Measurements from ENCODE around the gene CD151.
A peak's percentile ranks its signal among the peaks of the same experiment; 100 is the strongest.

DNA sequence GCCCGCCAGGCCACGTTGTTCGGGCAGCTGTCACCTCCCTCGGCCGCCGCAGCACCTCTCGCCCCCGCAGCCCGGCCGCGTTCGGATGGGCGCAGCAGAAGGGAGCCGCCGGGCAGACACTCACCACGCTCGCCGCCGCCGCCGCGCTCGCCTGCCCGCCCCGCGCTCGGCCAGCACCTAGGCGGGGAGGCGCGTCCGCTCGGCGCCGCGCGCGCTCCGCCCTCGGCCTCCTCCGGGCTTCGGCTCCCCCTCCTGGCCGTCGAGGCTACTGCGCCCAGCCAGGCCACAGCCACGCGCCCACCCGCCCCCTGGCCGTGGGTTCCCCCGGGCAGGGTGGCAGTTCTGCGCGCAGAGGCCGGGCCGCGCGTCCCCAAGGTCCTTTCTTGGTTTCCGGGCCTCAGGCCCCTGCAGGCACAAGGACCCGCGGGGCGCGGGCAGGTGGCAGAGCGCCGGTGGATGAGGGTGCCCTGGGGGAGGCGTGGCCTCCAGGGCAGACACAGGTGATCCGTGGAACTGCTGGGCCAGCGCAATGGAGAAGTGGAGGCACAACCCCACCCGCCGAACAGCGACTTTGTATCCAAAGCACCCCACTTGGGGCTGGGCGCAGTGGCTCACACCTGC lies 34.5 kb upstream of the CD151 start, which contains the start of gene SLC25A22:
- TF ChIP-seq, protein P1, sequence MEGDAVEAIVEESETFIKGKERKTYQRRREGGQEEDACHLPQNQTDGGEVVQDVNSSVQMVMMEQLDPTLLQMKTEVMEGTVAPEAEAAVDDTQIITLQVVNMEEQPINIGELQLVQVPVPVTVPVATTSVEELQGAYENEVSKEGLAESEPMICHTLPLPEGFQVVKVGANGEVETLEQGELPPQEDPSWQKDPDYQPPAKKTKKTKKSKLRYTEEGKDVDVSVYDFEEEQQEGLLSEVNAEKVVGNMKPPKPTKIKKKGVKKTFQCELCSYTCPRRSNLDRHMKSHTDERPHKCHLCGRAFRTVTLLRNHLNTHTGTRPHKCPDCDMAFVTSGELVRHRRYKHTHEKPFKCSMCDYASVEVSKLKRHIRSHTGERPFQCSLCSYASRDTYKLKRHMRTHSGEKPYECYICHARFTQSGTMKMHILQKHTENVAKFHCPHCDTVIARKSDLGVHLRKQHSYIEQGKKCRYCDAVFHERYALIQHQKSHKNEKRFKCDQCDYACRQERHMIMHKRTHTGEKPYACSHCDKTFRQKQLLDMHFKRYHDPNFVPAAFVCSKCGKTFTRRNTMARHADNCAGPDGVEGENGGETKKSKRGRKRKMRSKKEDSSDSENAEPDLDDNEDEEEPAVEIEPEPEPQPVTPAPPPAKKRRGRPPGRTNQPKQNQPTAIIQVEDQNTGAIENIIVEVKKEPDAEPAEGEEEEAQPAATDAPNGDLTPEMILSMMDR (IDR thresholded peaks at IDR 0.05 in 8 of 11, conservative IDR thresholded peaks at IDR 0.05 in 3 of 11), result peak; percentile 74 to 97 (median 93)
- TF ChIP-seq POLR2AphosphoS5 (IDR thresholded peaks at IDR 0.05), result peak; percentile 41 to 66 (median 60)

Data from spleen (tissue), 7 donors.